ENCODE data around the gene DGKB.

DNA sequence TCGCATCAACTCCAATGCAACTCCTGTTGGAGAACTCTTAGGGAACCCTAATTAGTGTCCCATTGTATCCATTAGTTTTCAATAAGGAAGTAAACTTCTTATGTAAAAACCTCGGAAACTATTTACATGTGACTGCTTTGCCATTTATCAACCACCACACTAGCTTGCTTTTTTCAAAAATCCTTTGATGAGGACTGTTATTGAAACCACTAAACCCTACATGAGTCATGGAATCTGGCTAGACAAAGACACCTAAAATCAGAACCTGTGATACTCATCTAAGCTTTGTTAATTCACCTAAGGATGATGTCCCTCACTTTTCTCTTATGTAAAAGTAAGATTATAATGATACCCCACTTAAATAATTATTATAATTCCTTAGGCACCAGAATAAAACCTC is 499.0 kb downstream of the DGKB start:
- no peak for TF ChIP-seq EP300 (IDR thresholded peaks at IDR 0.05)
- TF ChIP-seq, protein P1, sequence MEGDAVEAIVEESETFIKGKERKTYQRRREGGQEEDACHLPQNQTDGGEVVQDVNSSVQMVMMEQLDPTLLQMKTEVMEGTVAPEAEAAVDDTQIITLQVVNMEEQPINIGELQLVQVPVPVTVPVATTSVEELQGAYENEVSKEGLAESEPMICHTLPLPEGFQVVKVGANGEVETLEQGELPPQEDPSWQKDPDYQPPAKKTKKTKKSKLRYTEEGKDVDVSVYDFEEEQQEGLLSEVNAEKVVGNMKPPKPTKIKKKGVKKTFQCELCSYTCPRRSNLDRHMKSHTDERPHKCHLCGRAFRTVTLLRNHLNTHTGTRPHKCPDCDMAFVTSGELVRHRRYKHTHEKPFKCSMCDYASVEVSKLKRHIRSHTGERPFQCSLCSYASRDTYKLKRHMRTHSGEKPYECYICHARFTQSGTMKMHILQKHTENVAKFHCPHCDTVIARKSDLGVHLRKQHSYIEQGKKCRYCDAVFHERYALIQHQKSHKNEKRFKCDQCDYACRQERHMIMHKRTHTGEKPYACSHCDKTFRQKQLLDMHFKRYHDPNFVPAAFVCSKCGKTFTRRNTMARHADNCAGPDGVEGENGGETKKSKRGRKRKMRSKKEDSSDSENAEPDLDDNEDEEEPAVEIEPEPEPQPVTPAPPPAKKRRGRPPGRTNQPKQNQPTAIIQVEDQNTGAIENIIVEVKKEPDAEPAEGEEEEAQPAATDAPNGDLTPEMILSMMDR (IDR thresholded peaks at IDR 0.05), result no peak

Measured in ovary (tissue), 3 donors.